CD4-positive, alpha-beta T cell treated with Interleukin-15 for 4 hours (primary cell): ENCODE results near the gene RBBP6.
"Not testable (repeated sequence)": the region's sequence is repeated elsewhere in the genome, so short reads cannot be mapped to it uniquely, and the experiment has no call there.

Experiments
- DNase-seq: peaks from one replicate; pipeline ENCODE4 v3.0.0-alpha.2; 2020; ENCODE audit warnings: low spot score

RBBP6 gene, protein sequence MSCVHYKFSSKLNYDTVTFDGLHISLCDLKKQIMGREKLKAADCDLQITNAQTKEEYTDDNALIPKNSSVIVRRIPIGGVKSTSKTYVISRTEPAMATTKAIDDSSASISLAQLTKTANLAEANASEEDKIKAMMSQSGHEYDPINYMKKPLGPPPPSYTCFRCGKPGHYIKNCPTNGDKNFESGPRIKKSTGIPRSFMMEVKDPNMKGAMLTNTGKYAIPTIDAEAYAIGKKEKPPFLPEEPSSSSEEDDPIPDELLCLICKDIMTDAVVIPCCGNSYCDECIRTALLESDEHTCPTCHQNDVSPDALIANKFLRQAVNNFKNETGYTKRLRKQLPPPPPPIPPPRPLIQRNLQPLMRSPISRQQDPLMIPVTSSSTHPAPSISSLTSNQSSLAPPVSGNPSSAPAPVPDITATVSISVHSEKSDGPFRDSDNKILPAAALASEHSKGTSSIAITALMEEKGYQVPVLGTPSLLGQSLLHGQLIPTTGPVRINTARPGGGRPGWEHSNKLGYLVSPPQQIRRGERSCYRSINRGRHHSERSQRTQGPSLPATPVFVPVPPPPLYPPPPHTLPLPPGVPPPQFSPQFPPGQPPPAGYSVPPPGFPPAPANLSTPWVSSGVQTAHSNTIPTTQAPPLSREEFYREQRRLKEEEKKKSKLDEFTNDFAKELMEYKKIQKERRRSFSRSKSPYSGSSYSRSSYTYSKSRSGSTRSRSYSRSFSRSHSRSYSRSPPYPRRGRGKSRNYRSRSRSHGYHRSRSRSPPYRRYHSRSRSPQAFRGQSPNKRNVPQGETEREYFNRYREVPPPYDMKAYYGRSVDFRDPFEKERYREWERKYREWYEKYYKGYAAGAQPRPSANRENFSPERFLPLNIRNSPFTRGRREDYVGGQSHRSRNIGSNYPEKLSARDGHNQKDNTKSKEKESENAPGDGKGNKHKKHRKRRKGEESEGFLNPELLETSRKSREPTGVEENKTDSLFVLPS (N-terminal part only)

DNA sequence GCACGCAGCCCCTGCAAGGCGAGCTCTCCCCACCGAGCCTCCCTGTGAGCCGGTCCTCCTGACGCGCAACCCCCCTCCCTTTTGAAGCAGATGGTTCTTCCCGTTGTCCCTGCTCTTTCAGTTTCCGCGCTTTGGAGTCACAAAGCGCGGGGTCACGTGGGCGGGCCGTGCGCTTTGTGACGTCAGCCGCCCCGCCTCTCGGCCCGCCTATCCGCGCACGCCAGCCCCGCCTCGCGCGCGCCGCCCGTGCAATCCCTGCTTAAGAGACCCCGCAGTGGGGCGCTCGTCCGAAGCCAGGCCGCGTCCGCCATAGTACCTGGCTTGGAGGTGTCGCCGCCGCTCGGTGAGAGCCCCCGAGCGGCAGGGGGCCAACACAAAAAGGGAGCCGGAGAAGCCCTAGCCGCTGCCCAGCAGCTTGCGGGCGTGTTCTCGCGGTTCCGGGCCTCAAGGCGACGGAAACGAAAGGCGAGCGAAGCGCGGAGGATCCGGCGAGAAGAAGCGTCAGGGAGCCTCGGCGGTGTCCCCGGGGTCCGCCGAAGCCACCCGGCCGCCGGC, at the start of gene RBBP6:
Gene RBBP6 (plus strand): TSS at position 272 of the 555 bp plus-strand sequence. CDS start 1,061 bp downstream, outside the sequence.
- DNase-seq = peak; percentile 93

DNA sequence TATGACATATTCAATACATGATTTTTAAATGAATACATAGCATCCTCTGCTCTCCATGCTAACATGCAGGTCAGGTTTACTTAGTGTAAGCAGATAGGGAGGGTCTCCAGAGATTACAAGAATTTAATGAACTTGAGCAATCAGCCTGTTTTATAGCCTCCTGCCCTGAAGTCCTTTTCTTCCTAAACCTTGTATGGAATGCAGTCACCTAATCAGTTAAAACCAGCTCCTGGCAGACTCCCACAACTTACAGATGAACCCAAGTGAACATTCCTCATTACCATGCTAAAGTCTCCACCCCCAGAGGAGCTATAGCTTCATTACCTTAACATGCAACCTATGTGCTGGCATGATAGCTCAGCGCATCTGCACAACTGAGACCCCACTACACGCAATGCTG, 48.5 kb upstream of the RBBP6 start:
- DNase-seq = no peak

DNA sequence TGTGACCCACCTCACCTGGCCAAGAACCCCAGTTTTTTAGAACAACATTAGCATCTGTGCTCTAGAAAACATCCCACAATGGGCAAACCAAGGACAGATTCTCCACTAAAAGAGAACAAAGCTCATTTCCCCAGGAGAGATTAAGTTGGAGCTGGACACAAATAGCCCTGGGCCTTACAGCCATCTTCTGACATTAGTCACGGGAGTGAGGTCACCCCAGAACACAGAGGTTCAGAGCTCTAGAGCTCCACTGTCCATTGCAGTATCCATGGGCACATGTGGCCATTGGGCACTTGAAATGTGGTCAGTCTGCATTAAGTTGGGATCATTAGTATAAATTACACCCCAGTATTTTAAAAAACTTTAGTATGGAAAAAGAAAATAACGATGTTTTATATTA, 47.6 kb upstream of the RBBP6 start:
- DNase-seq = no peak

DNA sequence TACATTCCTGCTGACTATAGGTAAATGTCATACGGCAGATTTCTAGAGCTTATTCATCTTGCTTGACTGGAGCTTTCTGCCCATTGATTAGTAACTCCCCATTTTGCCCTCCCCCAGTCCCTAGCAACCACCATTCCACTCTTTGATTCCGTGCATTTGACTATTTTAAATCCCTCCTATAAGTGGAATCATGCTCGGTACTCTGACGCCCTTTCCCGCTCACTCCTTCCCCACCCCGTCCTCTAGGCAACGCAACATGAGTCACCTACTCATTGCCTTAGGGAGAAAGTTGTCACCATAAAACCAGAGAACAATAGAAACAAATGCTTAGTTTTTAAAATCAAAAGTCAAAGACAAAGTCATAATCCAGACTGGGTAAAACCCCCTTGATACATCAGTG, 45.5 kb upstream of the RBBP6 start:
- no peak for DNase-seq

DNA sequence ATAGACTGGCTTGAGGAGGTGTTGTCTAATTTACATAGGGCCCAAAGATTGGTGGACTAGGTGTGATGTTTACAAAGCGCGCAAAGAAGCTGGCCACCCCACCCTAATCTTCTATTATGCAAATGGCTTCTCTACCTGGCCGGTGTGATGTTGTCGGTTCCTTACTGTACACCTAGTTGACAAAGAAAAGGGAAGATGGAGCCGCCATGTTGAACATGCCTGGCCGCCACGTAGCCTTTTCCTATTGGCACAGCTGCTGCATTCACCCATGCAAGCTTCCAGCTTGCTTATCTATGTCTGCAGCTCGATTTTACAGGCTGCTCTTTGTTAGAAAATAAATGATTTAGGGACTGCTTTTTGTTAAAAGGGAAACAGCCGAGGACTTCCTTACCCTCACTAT, 44.2 kb upstream of the RBBP6 start:
- DNase-seq = not testable (repeated sequence)

DNA sequence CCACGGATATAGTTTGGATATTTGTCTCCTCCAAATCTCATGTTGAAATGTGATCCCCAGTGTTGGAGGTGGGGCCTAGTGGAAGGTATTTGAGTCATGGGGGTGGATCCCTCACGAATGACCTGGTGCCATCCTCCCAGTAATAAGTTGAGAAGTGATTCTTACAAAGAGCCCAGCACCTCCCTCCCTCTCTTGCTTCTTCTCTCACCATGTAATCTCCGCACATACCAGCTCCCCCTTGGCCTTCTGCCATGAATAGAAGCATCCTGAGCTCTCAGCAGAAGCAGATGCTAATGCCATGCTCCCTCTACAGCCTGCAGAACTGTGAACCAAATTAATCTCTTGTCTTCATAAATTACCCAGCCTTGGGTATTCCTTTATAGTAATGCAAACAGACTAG, 41.9 kb upstream of the RBBP6 start:
- DNase-seq = no peak

DNA sequence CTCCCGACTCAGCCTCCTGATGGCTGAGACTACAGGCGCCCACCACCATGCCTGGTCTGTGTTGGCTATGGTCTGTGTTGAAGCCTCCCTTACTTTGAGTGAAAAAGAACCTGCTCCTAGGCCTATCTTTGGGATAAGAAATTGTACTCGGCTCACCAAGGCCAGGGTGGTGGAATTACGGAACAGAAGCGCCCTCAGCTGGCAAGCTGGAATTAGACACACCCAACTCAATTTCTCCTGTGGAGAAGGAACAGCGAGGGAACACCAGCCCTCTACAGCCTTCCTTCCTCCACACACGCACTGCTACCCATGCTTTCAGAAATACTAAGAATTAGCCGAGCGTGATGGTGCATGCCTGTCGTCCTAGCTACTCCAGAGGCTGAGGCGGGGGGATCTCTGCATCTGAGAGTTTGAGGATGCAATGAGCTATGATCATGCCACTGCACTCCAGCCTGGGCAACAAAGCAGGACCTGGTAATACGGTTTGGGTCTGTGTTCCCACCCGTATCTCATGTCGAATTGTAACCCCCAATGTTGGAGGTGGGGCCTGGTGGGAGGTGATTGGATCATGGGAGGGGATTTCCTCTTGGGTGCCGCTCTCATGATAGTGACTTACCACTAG, 40.1 kb upstream of the RBBP6 start:
- no peak for DNase-seq

DNA sequence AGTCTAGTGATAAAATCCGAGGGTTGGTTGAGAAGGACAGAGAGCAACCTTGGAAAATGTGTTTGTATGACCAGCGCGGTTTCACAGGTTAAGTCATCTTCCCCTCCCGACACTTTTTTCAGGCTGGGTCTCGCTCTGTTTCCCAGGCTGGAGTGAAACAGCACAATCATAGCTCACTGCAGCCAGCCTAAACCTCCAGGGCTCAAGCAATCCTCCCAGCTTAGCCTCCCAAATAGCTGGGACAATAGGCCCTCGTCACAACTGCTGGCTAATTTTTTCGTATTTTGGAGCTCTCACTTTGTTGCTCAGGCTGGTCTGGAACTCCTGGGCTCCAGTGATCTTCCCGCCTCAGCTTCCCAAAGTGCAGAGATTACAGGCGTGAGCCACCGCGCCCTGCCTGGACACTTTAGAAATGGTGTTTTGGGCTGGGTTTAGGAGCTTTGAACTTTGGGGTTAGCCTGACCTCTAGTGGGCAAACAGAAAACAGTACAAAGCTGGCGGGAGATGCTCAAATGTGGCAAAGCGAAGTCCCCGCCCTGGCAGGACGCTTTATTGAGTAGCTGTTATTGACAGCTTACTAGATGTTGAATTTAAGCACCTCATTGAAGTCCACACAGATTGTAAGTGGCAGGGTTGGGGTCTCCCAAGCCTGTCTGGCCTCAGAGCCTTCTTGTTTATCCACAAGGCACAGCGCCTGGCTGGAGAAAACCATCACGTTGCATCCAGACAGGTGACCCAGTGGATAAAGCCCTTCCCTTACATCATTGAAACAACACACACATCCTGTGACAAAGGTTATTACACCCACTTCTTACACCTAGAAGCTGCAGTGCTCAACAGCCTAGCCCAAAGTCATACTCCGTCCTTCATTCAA, 34.7 kb upstream of the RBBP6 start:
- peak; percentile 67 for DNase-seq

DNA sequence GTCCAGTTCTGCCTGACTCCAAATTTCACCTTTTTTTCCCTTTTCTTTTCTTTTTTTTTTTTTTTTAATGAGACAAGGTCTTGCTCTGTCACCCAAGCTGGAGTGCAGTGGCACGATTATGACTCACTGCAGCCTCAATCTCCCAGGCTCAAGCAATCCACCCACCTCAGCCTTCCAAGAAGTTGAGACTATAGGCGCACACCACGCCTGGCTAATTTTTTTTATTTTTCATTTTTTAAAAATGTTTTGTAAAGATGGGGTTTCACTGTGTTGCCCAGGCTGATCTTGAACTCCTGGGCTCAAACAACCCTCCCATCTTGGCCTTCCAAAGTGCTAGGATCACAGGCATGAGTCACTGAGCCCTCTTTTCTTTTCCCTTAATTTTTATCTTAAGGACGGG, 33.4 kb upstream of the RBBP6 start:
- no peak for DNase-seq

DNA sequence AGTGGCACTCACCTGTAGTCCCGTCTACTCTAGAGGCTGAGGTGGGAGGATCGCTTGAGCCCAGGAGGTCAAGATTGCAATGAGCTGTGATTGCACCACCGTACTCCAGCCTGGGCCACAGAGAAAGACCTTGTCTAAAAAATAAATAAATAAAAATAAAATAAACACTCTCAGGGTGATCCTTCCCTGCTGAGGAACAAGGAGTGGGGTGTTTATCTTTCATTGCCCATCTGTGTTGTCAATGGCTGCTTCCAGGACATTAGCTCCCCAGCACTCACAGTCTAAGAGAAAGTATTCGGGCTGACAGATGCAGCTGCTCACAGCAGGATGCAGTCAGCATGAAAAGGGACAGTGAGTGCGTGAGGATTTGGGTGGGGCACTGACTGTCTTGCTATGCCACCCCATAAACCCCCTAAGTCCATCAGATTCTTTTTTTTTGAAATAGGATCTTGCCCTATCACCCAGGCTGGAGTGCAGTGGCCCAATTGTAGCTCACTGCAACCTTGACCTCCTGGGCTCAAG, 31.3 kb upstream of the RBBP6 start:
- DNase-seq = no peak

DNA sequence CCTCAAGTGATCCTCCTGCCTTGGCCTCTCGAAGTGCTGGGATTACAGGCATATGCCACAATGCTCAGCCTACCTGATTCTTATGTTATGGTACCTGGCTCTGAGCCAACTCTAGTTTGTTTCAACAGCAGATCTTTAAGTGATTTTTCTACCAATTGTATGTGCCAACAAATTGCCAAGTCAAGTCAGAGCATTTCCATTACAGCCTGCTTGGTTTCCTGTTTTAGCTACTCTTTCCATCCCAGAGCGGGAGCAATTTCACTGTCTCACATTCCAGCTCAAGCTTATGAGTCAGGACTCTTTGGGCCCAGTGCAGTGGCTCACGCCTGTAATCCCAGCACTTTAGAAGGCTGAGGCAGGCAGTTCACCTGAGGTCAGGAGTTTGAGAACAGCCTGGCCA, 30.8 kb upstream of the RBBP6 start:
- DNase-seq = no peak

DNA sequence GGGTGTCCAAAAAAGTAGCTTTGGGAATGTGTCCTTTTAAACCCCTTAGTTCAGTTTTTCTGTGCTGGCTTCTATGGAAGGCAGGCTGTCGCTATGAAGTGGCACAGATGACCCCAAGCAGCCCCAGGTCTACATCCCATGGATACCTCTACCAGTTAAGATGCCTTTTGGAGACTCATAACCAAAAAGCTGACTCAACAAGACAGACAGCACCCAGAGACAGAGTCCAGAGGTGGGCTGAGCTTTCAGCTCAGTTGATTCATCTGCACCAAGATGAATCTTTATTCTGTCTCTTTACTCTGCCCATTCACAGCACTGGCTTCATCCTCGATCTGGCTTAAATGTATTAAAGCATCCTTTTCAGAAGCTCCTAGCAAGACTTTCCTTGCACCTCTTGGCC, 29.8 kb upstream of the RBBP6 start:
- no peak for DNase-seq

DNA sequence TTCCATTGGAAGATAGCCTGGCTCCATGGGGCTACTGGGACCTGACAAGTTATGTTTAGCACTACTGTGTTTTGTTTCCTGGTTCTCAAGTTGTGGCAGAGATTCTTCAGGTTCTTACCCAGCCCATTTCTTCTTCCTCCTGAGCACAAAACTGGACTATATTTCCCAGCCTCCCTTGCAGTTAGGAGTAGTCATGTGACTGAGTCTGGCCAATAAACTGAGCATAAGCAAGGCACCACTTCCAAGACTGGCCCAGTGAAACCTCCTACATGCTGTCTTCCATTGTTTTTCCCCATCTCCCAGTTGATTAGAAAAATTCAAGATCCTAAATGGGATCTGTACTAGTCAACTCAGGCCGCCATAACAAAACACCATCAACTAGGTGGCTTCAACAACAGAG, 28.2 kb upstream of the RBBP6 start:
- no peak for DNase-seq

DNA sequence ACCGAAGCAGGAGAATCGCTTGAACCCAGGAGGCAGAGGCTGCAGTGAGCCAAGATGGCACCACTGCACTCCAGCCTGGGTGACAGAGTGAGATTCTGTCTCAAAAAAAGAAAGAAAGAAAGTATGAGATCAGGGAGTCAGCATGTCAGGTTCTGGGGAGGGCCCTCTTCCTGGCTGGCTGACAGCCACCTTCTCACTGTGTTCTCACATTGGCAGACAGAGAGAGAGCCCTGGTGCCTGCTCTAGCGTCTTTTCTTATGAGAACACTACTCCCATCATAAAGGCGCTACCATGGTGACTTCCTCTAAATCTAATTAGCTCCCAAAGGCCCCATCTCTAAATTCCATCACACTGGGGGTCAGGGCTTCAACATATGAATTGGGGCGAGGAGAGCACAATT, 27.6 kb upstream of the RBBP6 start:
- DNase-seq = no peak

DNA sequence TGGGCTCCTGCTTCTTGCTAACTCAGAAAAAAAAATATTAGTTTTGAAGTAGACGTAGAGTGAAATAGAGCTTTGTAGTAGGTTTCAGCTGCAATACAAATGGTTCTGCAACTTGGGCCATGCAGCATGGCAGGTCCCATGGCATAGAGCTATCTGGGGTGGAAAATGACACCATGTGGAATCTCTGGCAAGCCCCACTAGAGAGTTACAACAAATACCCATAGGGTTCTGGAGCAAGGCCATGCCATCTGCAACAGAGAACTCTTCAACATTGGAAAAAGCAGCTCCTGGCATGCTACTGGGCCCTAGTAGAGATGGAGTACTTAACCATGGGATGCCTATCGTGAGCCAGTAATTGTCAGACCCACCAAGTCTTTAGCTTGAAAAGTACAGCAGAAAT, 25.3 kb upstream of the RBBP6 start:
- DNase-seq = no peak

DNA sequence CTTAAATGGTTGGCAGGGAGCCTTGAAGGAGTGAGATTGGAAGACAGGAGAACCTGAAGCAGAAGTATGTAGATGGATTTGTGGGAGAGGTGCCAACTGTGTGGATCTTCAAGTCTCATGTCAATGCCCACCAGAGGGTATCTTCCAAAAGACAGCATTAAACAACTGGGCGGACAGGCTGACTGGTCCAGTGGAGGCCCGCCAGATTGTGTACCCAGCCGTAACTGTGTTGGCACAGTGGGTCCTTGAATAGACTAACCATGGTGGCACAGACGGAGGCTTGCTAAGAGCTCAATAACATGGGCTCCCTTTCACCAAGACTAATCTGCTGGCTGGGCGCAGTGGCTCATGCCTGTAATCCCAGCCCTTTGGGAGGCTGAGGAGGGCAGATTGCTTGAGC, 24.2 kb upstream of the RBBP6 start:
- DNase-seq = no peak

DNA sequence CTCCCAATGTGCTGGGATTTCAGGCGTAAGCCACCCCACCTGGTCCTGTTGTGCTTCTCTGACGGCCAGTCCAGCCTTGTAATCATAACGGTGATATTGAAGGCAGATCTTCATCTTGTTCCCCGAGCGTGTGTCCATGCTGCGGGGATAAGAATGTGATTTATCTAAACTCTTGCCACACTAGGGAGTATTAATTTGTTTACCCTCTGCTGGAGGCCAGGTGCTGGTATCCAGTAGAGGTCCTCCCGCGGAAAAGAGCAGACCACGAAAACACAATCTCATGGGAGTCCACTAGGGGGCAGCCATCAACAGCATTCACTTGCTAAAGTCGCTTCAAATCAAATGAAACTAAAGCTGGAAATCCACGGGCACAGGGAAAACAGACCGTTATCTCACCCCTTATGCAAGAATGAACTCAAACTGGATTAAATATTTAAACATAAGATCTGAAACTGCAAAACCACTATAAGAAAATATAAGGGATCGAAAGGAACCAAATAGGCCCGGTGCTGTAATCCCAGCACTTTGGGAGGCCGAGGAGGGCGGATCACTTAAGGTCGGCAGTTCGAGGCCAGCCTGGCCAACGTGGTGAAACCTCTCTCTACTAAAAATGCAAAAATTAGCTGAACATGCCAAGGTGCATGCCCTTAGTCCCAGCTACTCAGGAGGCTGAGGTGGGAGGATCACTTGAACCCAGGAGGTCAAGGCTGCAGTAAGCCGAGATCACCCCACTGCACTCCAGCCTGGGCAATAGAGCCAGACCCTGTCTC, 22.3 kb upstream of the RBBP6 start:
- DNase-seq = peak; percentile 78

DNA sequence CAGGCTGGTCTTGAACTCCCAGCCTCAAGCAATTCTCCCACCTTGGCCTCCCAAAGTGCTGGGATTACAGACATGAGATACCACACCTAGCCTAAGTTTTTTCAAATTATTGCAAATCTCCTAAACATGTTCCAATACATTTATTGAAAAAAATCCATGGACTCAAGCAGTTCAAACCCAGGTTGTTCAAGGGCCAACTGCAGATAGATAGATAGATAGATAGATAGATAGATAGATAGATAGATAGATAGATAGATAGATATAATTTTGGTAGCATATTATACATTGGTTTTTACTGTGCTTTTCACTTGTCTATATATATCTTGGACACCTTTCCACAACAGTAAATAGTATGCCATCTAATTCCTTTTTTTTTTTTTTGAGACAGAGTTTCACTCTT, 20.9 kb upstream of the RBBP6 start:
- no peak for DNase-seq

DNA sequence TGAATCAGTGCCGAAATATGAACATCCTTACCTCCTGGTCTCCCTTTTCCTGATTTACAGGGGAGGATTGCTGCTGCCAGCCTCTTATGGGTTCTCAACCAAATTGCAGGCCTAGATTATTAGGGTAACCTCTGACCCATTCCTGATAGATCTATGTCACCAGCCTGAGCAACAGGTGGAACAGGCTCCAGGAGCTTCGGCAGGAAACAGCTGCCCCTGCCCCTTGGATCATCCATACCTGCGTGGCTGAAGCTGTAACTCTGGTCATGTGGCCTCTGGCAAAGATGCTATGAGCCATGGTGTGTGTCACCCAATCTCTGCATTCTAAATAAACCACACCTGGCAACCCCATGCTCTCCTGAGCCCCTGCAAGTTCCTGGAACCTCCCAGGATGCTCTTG, 18.4 kb upstream of the RBBP6 start:
- no peak for DNase-seq

DNA sequence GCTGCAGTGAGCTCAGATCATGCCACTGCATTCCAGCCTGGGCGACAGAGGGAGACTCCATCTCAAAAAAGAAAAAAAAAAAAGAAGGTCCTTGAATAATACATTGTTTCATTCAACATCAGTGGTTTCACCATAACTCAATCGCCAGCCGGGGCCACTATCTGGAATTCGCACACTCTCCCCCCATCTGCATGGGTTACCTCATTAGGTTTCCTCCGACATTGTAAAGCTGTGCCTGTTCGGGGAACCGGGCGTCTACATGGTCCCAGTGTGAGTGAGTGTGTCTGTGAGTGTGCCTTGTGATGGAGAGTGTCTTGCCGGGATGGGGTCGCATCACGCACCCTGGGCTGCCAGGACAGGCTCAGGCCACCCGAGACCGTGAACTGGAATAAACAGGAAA, 16.6 kb upstream of the RBBP6 start:
- no peak for DNase-seq
